ELF-1 (cell line): ENCODE measurements around the gene GMDS.

Experiments
- DNase-seq: peaks from one replicate; pipeline ENCODE4 v3.0.0-alpha.2; 2016; ENCODE audit warnings: low read depth, low spot score

GMDS gene

GRCh38 chr6:1834207-1834606 lies 411.2 kb downstream of the GMDS start:
- no peak for DNase-seq

- no peak for DNase-seq
These were observed 412.3 kb downstream of the GMDS start for GRCh38 chr6:1832844-1833787.

DNA sequence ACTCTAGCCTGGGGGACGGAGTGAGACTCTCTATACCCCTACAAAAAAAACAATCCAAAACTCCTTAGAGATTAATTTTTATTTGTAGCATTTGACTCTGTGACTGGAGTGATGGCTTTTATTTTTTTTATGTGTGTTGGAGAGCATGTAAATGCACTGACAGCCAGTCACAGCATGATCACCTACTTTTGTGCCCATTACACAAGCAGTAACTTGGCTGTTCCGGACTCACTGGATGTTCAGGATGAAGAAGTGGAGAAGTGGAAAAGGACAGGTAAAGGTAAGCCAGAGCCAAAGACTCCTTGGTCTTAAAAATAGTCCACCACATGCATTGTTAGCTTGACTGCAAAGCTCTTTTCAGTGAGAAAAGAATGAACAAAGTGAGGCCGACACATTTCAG lies 413.0 kb downstream of the GMDS start:
- no peak for DNase-seq

DNA sequence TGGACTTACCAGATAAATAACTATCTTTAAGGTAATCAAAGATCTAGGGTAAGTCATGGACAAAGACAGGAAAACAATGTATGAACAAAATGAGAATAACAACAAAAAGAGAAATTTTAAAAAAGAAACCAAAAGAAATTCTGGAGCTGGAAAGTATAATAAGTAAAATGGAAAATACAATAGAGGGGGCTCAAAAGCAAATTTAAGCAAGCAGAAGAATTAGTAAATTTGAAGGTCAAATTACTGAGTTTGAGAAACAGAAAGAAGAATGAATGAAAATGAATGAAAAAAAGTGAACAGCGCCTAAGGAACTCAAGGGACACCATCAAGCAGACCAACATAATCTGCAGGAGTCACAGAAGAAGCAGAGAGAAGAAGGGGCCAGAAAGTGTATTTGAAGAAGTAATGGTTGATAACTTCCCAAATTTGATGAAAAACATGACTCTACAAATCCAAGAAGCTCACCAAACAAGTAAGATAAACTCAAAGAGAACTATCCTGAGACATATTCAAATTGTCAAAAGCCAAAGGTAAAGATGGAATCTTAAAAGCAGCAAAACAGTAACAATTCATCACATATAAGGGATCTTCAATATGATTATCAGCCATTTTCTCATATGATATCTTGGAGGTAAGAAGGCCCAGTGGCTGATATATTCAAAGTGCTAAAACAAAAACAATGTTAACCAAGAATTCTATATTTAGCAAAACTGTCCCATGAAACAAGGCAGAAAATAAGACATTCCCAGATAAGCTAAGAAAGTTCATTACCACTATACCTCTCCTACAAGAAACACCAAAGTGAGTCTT lies 417.2 kb downstream of the GMDS start:
- DNase-seq: no peak

- DNase-seq: no peak
These were observed 419.5 kb downstream of the GMDS start for GRCh38 chr6:1825926-1826325.

- no peak for DNase-seq
These were observed 420.1 kb downstream of the GMDS start for GRCh38 chr6:1825277-1825676.

- DNase-seq: no peak
These were observed 423.8 kb downstream of the GMDS start for GRCh38 chr6:1821513-1822183.

DNA sequence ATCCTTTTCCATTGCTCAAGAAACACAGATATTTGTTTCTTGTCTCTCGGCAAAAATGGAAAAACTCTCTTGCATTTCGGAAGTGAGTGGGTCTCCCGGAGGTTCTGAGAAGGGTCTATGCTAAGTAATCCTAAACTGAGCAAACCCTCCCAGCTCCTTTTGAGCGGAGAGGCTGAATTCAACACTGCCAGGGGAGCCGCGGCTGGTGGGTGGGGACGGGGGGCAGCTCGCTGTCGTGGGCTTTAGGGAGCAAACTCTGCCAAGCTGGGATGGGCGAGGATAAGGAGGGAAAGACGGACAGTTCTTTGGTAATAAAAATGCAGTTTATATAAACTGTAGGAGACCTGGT lies 424.3 kb downstream of the GMDS start:
- DNase-seq: no peak

- no peak for DNase-seq
These were observed 424.7 kb downstream of the GMDS start for GRCh38 chr6:1820714-1821113.

GRCh38 chr6:1820165-1820564 lies 425.2 kb downstream of the GMDS start:
- no peak for DNase-seq

- no peak for DNase-seq
These were observed 426.4 kb downstream of the GMDS start for GRCh38 chr6:1819007-1819406.

DNA sequence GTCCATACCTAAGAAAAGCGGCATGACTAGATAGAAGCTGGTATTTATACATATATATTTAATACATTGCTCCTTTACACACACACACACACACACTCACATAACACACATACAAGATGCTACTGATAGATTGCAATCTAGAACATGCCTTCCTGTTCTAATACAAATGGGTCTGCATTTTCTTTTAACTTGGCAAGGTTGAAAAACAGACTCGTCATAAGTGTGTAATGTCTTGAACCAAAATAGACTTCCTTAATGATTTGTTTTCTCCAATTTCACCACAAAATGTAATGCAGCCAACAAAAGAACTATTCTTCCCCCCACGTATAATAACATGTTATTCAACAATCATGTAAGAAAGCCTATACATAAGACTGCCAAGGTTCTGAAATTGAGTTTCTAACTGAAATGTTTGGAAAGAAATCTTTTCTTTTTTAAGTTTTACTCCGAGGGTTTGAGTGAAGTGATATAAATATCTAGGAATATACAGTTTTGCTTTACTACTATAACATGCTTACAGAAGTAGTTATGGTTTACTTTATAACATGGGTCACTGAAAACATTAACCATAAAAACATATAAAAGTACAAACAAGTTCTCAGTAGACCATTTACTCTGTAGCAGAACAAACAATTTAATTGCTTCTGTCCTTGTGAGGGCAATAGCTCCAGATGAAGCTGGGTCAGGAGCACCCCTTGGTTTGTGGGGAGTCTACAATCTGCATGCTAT lies 428.2 kb downstream of the GMDS start:
- no peak for DNase-seq

DNA sequence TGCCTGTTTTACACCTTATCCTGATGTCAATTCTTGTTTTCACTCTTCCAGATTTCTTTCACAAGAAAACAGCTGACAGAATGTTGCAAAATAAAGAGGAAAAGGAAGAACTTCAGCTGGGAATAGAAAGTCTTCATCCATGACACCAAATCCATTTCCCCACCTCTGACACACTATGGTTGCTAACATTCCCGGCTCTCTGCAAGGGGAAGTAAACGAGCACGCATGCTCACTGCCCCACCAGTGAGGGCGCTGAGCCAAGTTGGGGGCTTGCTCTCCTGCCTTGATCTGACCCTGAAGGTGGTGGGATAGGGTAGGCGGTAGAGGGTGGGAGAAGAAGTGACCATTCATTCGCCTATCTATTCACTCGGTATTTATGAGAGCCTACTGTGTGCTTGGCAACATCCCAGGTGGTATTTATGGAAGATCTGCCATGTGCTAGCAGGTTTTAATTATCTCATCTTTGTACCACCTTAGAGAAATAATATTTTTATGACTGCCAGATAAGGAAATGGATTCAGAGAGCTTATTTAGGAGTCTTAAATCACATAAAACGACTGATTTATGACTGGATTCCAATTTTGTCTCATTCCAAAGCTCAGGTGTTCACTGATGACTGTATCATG lies 429.5 kb downstream of the GMDS start:
- DNase-seq: no peak

- no peak for DNase-seq
These were observed 431.1 kb downstream of the GMDS start for GRCh38 chr6:1814279-1814678.

DNA sequence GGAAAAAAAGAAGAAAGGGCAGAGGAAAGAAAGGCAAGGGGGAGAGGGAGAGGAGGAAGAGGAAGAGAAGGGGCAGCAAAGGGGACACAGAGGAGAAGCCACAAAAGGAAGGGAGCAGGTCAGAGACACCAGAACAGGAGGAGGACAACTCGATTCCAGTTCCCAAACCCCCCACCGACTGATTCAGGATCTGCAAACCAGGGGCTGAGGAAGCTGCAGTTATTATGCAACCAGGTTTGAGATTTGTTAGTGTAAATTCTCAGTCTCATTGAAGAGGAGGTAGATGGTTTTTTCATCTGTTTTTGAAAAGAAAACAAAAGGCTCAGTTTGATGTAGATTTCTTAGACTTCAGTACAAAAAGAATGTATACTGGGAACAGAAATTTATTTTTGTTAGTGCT lies 432.9 kb downstream of the GMDS start:
- no peak for DNase-seq

GRCh38 chr6:1812034-1812433 lies 433.4 kb downstream of the GMDS start:
- DNase-seq: no peak

- no peak for DNase-seq
These were observed 434.5 kb downstream of the GMDS start for GRCh38 chr6:1810880-1811279.

- DNase-seq: no peak
These were observed 436.0 kb downstream of the GMDS start for GRCh38 chr6:1809291-1809988.

- no peak for DNase-seq
These were observed 438.5 kb downstream of the GMDS start for GRCh38 chr6:1806935-1807334.
